Panc1 (cell line): ENCODE results near the gene SCPEP1. TPM values are rescaled to one million over a fixed set of nuclear protein-coding genes. Genes with fewer than 3 reads are reported as not detected.

Experiments
- ATAC-seq: fragments of 200-7000 bp; cut with Tn5 transposase; 2 replicates; pipeline ENCODE4 v1.9.1; 2020; ENCODE audit warnings: mild to moderate bottlenecking, moderate library complexity
- BruUV-seq: library from RNA; stranded (reverse); fragments of 400-500 nt; replicated peaks from 2 replicates; lab custom pipeline; 2021; lab: Mats Ljungman, UMichigan
- CTCF ChIA-PET: fragments of 300-600 bp; sonication (Branson Sonifier 250); formaldehyde crosslinking; loops from one replicate; lab custom pipeline; 2022; ENCODE audit warnings: antibody characterized with exemption; lab: Charles Lee
- POLR2A ChIA-PET: fragments of 300-600 bp; sonication (Branson Sonifier 250); formaldehyde crosslinking; loops from one replicate; lab custom pipeline; 2022; ENCODE audit warnings: antibody characterized with exemption; lab: Charles Lee
- DNase-seq: peaks from one replicate; pipeline ENCODE4 v3.0.0-alpha.2; 2010; ENCODE audit warnings: low read depth, low spot score
- H3K27ac ChIP-seq: 2 replicates; pipeline ENCODE4 v1.5.1; 2011; ENCODE audit warnings: mild to moderate bottlenecking, low read length, inconsistent platforms
- H3K27me3 ChIP-seq: fragments of 200-500 bp; sonication (Bioruptor generic); 2 replicates; pipeline ENCODE4 v1.6.0; 2014; ENCODE audit warnings: low read length, inconsistent platforms; ENCODE audit not compliant: control insufficient read depth, insufficient read depth
- H3K36me3 ChIP-seq: fragments of 200-500 bp; sonication (Bioruptor generic); 2 replicates; pipeline ENCODE4 v1.5.1; 2014; ENCODE audit warnings: inconsistent platforms, mild to moderate bottlenecking, low read length, moderate library complexity; ENCODE audit not compliant: control insufficient read depth, insufficient read depth
- H3K4me1 ChIP-seq: 2 replicates; pipeline ENCODE4 v1.5.1; 2011; ENCODE audit warnings: inconsistent platforms, mild to moderate bottlenecking, low read length, moderate library complexity; ENCODE audit not compliant: control insufficient read depth, insufficient read depth
- H3K4me3 ChIP-seq, 2 experiments: 2 replicates each; pipeline ENCODE4 v1.5.1; 2011 to 2012; ENCODE audit warnings: low read depth in 2 of 2, low read length in 2 of 2, mild to moderate bottlenecking in 2 of 2, inconsistent platforms in 1 of 2, moderate library complexity in 1 of 2
- H3K9me3 ChIP-seq: fragments of 200-500 bp; sonication (Bioruptor generic); 2 replicates; pipeline ENCODE4 v1.5.1; 2014; ENCODE audit warnings: low read depth, mild to moderate bottlenecking, inconsistent platforms, low read length, moderate library complexity; ENCODE audit not compliant: control insufficient read depth, insufficient read depth
- POLR2AphosphoS5 ChIP-seq: IDR thresholded peaks from 2 replicates; pipeline ENCODE4 v1.6.1; 2012; ENCODE audit warnings: mild to moderate bottlenecking, low read depth, low read length, moderate library complexity
- SIN3A ChIP-seq: IDR thresholded peaks from 2 replicates; pipeline ENCODE4 v1.6.1; 2012; ENCODE audit warnings: low read depth, mild to moderate bottlenecking, low read length, moderate library complexity, borderline replicate concordance; ENCODE audit not compliant: insufficient read depth
- TCF7L2 ChIP-seq: IDR thresholded peaks from 2 replicates; pipeline ENCODE4 v1.6.1; 2011; ENCODE audit warnings: mild to moderate bottlenecking, low read depth, low read length, inconsistent platforms
- in situ Hi-C: cut with HindIII; loops from 2 replicates; pipeline ENCODE4 v1.10.0; 2016; ENCODE audit warnings: low sequenced_read_pairs, low pct_unique_long_range_greater_than_20kb
- intact Hi-C: fragments of 100-400 bp; cut with micrococcal nuclease; formaldehyde crosslinking; loops from one replicate; pipeline ENCODE4 v1.10.0; 2022; ENCODE audit not compliant: unreplicated experiment
- total RNA-seq: library from RNA; stranded (reverse); gene quantifications from one replicate; pipeline ENCODE4 v1.2.1, GENCODE V29; 2021; ENCODE audit not compliant: unreplicated experiment
- TF ChIP-seq, protein P1 (sequence below): fragments of 450-650 bp; IDR thresholded peaks from 2 replicates; pipeline ENCODE4 v1.5.1; 2017; ENCODE audit warnings: mild to moderate bottlenecking
- TF ChIP-seq, protein P2 (sequence below), 2 experiments: IDR thresholded peaks; 2 replicates each; pipeline ENCODE4 v1.6.1; 2011 to 2012; ENCODE audit warnings: low read depth in 2 of 2, control low read depth in 1 of 2, low read length in 1 of 2, mild to moderate bottlenecking in 1 of 2, moderate library complexity in 1 of 2; ENCODE audit not compliant: insufficient read depth in 1 of 2

The SCPEP1 gene
- total RNA-seq, 1 experiment from 2014 or later: 50.7 TPM

DNA sequence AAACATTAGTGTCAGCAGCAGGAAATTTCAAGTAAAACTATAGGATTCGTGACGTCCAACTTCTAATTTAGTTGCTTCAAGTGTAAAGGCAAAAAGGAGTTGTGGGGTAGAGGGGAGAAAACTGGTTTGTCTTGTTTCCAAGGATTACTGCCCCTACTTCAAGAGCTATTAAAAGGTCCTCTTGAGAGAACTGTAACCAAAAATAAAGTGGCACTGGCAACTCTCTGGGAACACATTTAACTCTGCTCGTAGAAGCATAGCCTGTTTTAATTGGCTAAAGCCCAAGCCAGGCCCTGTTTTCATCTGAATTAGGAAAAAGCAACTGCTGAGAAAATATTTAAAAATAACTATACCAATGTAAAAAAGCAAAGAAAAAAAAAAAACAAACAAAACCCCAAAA, 55.4 kb downstream of the SCPEP1 start:
- in situ Hi-C loops: no loop called here
- Histone ChIP-seq H3K4me1 (no peaks in the 10 kb centered on the region), H3K36me3 (no peaks in the 10 kb centered on the region), H3K27me3 (no peaks in the 10 kb centered on the region; the same call in 1 of the 2 replicates), H3K4me3 (no peak overlapping the region), H3K27ac (no peak overlapping the region), H3K9me3 (no peaks in the 10 kb centered on the region)
- CTCF ChIA-PET: no interaction called here
- no peak for DNase-seq
- TF ChIP-seq, protein P1, sequence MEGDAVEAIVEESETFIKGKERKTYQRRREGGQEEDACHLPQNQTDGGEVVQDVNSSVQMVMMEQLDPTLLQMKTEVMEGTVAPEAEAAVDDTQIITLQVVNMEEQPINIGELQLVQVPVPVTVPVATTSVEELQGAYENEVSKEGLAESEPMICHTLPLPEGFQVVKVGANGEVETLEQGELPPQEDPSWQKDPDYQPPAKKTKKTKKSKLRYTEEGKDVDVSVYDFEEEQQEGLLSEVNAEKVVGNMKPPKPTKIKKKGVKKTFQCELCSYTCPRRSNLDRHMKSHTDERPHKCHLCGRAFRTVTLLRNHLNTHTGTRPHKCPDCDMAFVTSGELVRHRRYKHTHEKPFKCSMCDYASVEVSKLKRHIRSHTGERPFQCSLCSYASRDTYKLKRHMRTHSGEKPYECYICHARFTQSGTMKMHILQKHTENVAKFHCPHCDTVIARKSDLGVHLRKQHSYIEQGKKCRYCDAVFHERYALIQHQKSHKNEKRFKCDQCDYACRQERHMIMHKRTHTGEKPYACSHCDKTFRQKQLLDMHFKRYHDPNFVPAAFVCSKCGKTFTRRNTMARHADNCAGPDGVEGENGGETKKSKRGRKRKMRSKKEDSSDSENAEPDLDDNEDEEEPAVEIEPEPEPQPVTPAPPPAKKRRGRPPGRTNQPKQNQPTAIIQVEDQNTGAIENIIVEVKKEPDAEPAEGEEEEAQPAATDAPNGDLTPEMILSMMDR: no peak
- TF ChIP-seq SIN3A (no peak), TCF7L2 (no peak), POLR2AphosphoS5 (no peak)
- TF ChIP-seq, protein P2, sequence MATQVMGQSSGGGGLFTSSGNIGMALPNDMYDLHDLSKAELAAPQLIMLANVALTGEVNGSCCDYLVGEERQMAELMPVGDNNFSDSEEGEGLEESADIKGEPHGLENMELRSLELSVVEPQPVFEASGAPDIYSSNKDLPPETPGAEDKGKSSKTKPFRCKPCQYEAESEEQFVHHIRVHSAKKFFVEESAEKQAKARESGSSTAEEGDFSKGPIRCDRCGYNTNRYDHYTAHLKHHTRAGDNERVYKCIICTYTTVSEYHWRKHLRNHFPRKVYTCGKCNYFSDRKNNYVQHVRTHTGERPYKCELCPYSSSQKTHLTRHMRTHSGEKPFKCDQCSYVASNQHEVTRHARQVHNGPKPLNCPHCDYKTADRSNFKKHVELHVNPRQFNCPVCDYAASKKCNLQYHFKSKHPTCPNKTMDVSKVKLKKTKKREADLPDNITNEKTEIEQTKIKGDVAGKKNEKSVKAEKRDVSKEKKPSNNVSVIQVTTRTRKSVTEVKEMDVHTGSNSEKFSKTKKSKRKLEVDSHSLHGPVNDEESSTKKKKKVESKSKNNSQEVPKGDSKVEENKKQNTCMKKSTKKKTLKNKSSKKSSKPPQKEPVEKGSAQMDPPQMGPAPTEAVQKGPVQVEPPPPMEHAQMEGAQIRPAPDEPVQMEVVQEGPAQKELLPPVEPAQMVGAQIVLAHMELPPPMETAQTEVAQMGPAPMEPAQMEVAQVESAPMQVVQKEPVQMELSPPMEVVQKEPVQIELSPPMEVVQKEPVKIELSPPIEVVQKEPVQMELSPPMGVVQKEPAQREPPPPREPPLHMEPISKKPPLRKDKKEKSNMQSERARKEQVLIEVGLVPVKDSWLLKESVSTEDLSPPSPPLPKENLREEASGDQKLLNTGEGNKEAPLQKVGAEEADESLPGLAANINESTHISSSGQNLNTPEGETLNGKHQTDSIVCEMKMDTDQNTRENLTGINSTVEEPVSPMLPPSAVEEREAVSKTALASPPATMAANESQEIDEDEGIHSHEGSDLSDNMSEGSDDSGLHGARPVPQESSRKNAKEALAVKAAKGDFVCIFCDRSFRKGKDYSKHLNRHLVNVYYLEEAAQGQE (IDR thresholded peaks at IDR 0.05; ENCODE audit: insufficient read depth in 1 of 2, low read depth in 2 of 2, low read length in 1 of 2): no peak
- no peak for ATAC-seq
- POLR2A ChIA-PET: no interaction called here
- intact Hi-C loops: no loop called here
- no TSS peak for BruUV-seq

DNA sequence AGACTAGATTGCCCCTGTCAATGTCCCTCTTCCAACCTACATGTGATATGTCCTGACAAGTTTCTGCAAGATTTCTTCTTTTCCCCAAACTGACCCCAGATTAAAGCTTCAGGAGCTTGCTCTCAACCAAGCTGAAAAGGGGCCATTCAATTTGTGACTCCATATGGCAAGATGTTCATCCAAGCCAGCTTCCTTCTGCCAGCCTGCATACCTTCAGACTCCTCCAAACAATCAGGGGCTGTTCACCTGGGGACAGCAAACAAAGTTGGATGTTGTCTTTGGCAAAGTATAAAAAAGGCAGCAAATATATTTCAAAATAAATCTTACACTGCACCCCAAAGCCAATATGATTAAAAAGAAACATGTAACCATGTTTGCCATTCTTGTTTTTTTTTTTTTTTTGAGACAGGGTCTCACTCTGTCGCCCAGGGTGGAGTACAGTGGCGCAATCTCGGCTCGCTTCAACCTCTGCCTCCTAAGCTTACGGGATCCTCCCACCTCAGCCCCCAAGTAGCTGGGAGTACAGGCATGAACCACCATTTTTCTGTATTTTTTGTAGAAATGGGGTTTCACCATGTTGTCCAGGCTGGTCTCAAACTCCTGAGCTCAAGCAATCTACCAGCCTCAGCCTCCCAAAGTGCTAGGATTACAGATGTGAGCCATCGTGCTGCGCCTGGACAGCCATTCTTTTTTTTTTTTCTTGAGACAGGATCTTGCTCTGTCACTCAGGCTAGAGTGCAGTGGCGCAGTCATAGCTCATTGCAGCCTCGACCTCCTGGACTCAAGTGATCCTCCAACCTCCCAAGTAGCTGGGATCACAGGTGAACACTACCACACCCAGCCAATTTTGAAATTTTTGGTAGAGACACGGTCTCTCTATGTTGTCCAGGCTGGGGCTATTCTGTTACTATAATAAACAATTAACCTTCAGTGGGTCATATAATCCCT, 57.1 kb downstream of the SCPEP1 start:
- DNase-seq: no peak
- H3K27me3 ChIP-seq: no peaks in the 10 kb centered on the region; the same call in 1 of the 2 replicates
- intact Hi-C loops (no loop called here), in situ Hi-C loops (no loop called here)
- POLR2A ChIA-PET: interaction anchor here (0.5 kb wide), 1 partner anchor 23 kb away, joined by 3 read pairs; no protein-coding TSS in a partner anchor
- no peak overlapping the region for H3K4me3 ChIP-seq
- no peak for ATAC-seq
- BruUV-seq: no TSS peak
- no peaks in the 10 kb centered on the region for H3K36me3 ChIP-seq
- TF ChIP-seq, protein P1: no peak
- TF ChIP-seq POLR2AphosphoS5: no peak
- CTCF ChIA-PET: interaction anchor here (0.5 kb wide), 1 partner anchor 24 kb away, joined by 8 read pairs; no protein-coding TSS in a partner anchor
- no peaks in the 10 kb centered on the region for H3K9me3 ChIP-seq
- no peaks in the 10 kb centered on the region for H3K4me1 ChIP-seq
- H3K27ac ChIP-seq: no peak overlapping the region
